Stimulated activated CD8-positive, alpha-beta memory T cell treated with anti-CD3 and anti-CD28 coated beads, Interleukin-7, amount 100 ng/mL, for 4 hours (primary cell): ENCODE data around the gene DEFB115.
"Not testable (repeated sequence)": the region's sequence is repeated elsewhere in the genome, so short reads cannot be mapped to it uniquely, and the experiment has no call there.

Source experiments
- DNase-seq, 2 donors: peaks; one replicate each; pipeline ENCODE4 v3.0.0-alpha.2; 2020; ENCODE audit warnings: low read depth in 2 of 2

Gene DEFB115

GRCh38 chr20:31257364-31257763 lies at the start of gene DEFB115:
Gene DEFB115 (plus strand): TSS chr20:31257664. CDS start chr20:31257664, 0 bp downstream.
- DNase-seq, result no peak

GRCh38 chr20:31236953-31237352 lies 20.5 kb upstream of the DEFB115 start:
- DNase-seq, result no peak

- DNase-seq, result no peak
Measured at GRCh38 chr20:31237763-31238162, 19.7 kb upstream of the DEFB115 start.

GRCh38 chr20:31239139-31239538 lies 18.3 kb upstream of the DEFB115 start:
- no peak for DNase-seq

GRCh38 chr20:31256959-31257358 lies 505 bp upstream of the DEFB115 start:
- DNase-seq, result no peak

- DNase-seq, result no peak
Measured at GRCh38 chr20:31260326-31260932, 3.0 kb downstream of the DEFB115 start.

- no peak for DNase-seq
Measured at GRCh38 chr20:31274441-31274840, 17.0 kb downstream of the DEFB115 start.

GRCh38 chr20:31278178-31278577 lies 20.7 kb downstream of the DEFB115 start:
- DNase-seq, result no peak

GRCh38 chr20:31284964-31285363 lies 27.5 kb downstream of the DEFB115 start:
- not testable (repeated sequence) for DNase-seq

GRCh38 chr20:31308535-31309162 lies 51.2 kb downstream of the DEFB115 start, which contains the start of gene DEFB116:
Gene DEFB116 (minus strand): TSS chr20:31308585. CDS start chr20:31308585, 0 bp downstream.
- no peak for DNase-seq
